8988T (cell line): ENCODE data around the gene SMTN.
"Not testable (repeated sequence)": the region's sequence is repeated elsewhere in the genome, so short reads cannot be mapped to it uniquely, and the experiment has no call there.

ENCODE experiments used
- DNase-seq: peaks from one replicate; pipeline ENCODE4 v3.0.0; 2011

Gene SMTN

GRCh38 chr22:31080848-31081649 lies at the start of gene SMTN:
Gene SMTN (plus strand): TSS chr22:31081318. CDS start chr22:31083259, 1,941 bp downstream.
- DNase-seq, result peak; percentile 89

GRCh38 chr22:31036671-31037550 lies 44.2 kb upstream of the SMTN start:
- DNase-seq, result peak; percentile 34

GRCh38 chr22:31038686-31039085 lies 42.4 kb upstream of the SMTN start:
- DNase-seq, result no peak

GRCh38 chr22:31039393-31039792 lies 41.7 kb upstream of the SMTN start:
- no peak for DNase-seq

- DNase-seq, result no peak
Measured at GRCh38 chr22:31040542-31041398, 40.3 kb upstream of the SMTN start.

GRCh38 chr22:31044262-31044861 lies 36.8 kb upstream of the SMTN start:
- DNase-seq, result no peak

- no peak for DNase-seq
Measured at GRCh38 chr22:31045900-31046538, 35.1 kb upstream of the SMTN start.

- DNase-seq, result no peak
Measured at GRCh38 chr22:31046539-31047226, 34.4 kb upstream of the SMTN start.

GRCh38 chr22:31048570-31048969 lies 32.5 kb upstream of the SMTN start:
- no peak for DNase-seq

- no peak for DNase-seq
Measured at GRCh38 chr22:31049815-31050420, 31.2 kb upstream of the SMTN start.

- no peak for DNase-seq
Measured at GRCh38 chr22:31055117-31055634, 25.9 kb upstream of the SMTN start.

- DNase-seq, result peak; percentile 46
Measured at GRCh38 chr22:31055635-31056159, 25.4 kb upstream of the SMTN start.

- DNase-seq, result no peak
Measured at GRCh38 chr22:31056986-31057599, 24.0 kb upstream of the SMTN start.

GRCh38 chr22:31059663-31060062 lies 21.5 kb upstream of the SMTN start:
- DNase-seq, result not testable (repeated sequence)

- DNase-seq, result no peak
Measured at GRCh38 chr22:31062566-31063230, 18.4 kb upstream of the SMTN start.

- no peak for DNase-seq
Measured at GRCh38 chr22:31064369-31064768, 16.7 kb upstream of the SMTN start.

- DNase-seq, result no peak
Measured at GRCh38 chr22:31068970-31069369, 12.1 kb upstream of the SMTN start.

GRCh38 chr22:31069691-31070314 lies 11.3 kb upstream of the SMTN start:
- DNase-seq, result not testable (repeated sequence)

GRCh38 chr22:31073125-31073524 lies 8.0 kb upstream of the SMTN start:
- not testable (repeated sequence) for DNase-seq
